ENCODE measurements around the gene RYR3.

RYR3 gene

GRCh38 chr15:33358306-33358705 lies 47.5 kb downstream of the RYR3 start:
- no peaks in the 10 kb centered on the region for H3K9me3 ChIP-seq (ENCODE audit: control insufficient read depth, insufficient read depth, low read depth, low read length)
- TF ChIP-seq OVOL3 (tag by site-specific recombination; IDR thresholded peaks at IDR 0.05): no peak
- no peak for TF ChIP-seq ZNF768 (tag by site-specific recombination; IDR thresholded peaks at IDR 0.05)
- no peak for TF ChIP-seq ZFP69B (tag by site-specific recombination; IDR thresholded peaks at IDR 0.05)
- no peak for TF ChIP-seq ZSCAN16 (tag by site-specific recombination; IDR thresholded peaks at IDR 0.05)
- TF ChIP-seq SCRT1 (tag by site-specific recombination; IDR thresholded peaks at IDR 0.05; ENCODE audit: borderline replicate concordance): no peak
- no peak for TF ChIP-seq ZNF169 (tag by site-specific recombination; IDR thresholded peaks at IDR 0.05)
- no peak for TF ChIP-seq ZNF677 (tag by site-specific recombination; IDR thresholded peaks at IDR 0.05)
- no peak for TF ChIP-seq ZBTB17 (tag by site-specific recombination; IDR thresholded peaks at IDR 0.05)
- no peak for TF ChIP-seq ZNF660 (tag by site-specific recombination; IDR thresholded peaks at IDR 0.05)
- no peak for TF ChIP-seq ZNF132 (tag by site-specific recombination; IDR thresholded peaks at IDR 0.05; ENCODE audit: borderline replicate concordance)
- no peak for TF ChIP-seq ZNF311 (tag by site-specific recombination; IDR thresholded peaks at IDR 0.05; ENCODE audit: borderline replicate concordance)
- no peak for TF ChIP-seq ZNF23 (tag by site-specific recombination; IDR thresholded peaks at IDR 0.05; ENCODE audit: borderline replicate concordance)
- no peak for TF ChIP-seq ZNF610 (tag by site-specific recombination; IDR thresholded peaks at IDR 0.05; ENCODE audit: borderline replicate concordance)
- no peak for TF ChIP-seq ZSCAN4 (tag by site-specific recombination; IDR thresholded peaks at IDR 0.05)
- no peak for TF ChIP-seq ZNF639 (tag by site-specific recombination; IDR thresholded peaks at IDR 0.05)
- no peak overlapping the region for H3K27ac ChIP-seq (ENCODE audit: extremely low read depth, low read depth, low read length)
- no peaks in the 10 kb centered on the region for H3K36me3 ChIP-seq (ENCODE audit: control insufficient read depth in 2 of 2, insufficient read depth in 1 of 2, low read length in 2 of 2)
- H3K4me3 ChIP-seq (ENCODE audit: low read depth, low read length): no peak overlapping the region
- H3K4me1 ChIP-seq (ENCODE audit: control insufficient read depth, insufficient read depth, low read length): no peaks in the 10 kb centered on the region
- ChIA-PET POLR2A (no interaction called here), CTCF (interaction anchor here (0.6 kb wide), 1 partner anchor 1449 kb away, joined by 3 read pairs; no protein-coding TSS in a partner anchor)

GRCh38 chr15:33360886-33361285 lies 50.1 kb downstream of the RYR3 start:
- POLR2A ChIA-PET: no interaction called here
- no peaks in the 10 kb centered on the region for H3K4me1 ChIP-seq (ENCODE audit: control insufficient read depth, insufficient read depth, low read length)
- H3K36me3 ChIP-seq (ENCODE audit: control insufficient read depth in 2 of 2, insufficient read depth in 1 of 2, low read length in 2 of 2): no peaks in the 10 kb centered on the region
- no peak overlapping the region for H3K4me3 ChIP-seq (ENCODE audit: low read depth, low read length)
- no peaks in the 10 kb centered on the region for H3K9me3 ChIP-seq (ENCODE audit: control insufficient read depth, insufficient read depth, low read depth, low read length)
- H3K27ac ChIP-seq (ENCODE audit: extremely low read depth, low read depth, low read length): no peak overlapping the region
- no peak for TF ChIP-seq ZNF518A (tag by site-specific recombination; conservative IDR thresholded peaks at IDR 0.05; ENCODE audit: low read depth)
- TF ChIP-seq ZNF16 (tag by site-specific recombination; IDR thresholded peaks at IDR 0.05; ENCODE audit: low read depth): no peak
- no peak for TF ChIP-seq KLF8 (tag by site-specific recombination; IDR thresholded peaks at IDR 0.05)
- TF ChIP-seq ZSCAN30 (tag by site-specific recombination; IDR thresholded peaks at IDR 0.05): no peak
- no peak for TF ChIP-seq ZNF48 (tag by site-specific recombination; IDR thresholded peaks at IDR 0.05)
- no peak for TF ChIP-seq REST (tag by site-specific recombination; IDR thresholded peaks at IDR 0.05)
- TF ChIP-seq ZNF692 (tag by site-specific recombination; IDR thresholded peaks at IDR 0.05): no peak
- no peak for TF ChIP-seq ZBTB17 (tag by site-specific recombination; IDR thresholded peaks at IDR 0.05)
- CTCF ChIA-PET: no interaction called here

Measured in HEK293 (cell line).